ENCODE results near the gene ELMOD3.

DNA sequence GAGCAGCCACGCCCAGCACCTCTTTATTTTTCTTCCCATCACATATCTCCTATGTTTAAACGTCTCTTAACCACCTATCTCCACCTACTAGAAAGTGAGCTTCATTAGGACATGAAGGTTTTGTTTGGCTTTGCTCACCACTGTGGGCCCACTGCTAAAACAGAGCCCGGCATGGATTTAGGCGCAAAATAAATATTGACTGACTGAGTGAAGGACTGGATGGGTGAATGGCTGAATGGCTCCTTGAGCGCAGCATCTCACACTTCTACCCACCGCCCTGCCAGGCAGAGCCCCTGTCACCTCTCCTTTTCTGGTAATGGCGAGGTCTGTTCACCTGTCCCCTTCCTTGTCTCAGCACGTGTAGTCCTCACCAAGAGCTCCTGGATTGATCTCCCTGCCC lies 45.5 kb downstream of the ELMOD3 start:
- TF ChIP-seq, protein P1, sequence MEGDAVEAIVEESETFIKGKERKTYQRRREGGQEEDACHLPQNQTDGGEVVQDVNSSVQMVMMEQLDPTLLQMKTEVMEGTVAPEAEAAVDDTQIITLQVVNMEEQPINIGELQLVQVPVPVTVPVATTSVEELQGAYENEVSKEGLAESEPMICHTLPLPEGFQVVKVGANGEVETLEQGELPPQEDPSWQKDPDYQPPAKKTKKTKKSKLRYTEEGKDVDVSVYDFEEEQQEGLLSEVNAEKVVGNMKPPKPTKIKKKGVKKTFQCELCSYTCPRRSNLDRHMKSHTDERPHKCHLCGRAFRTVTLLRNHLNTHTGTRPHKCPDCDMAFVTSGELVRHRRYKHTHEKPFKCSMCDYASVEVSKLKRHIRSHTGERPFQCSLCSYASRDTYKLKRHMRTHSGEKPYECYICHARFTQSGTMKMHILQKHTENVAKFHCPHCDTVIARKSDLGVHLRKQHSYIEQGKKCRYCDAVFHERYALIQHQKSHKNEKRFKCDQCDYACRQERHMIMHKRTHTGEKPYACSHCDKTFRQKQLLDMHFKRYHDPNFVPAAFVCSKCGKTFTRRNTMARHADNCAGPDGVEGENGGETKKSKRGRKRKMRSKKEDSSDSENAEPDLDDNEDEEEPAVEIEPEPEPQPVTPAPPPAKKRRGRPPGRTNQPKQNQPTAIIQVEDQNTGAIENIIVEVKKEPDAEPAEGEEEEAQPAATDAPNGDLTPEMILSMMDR (conservative IDR thresholded peaks at IDR 0.05) = no peak
- no peak for TF ChIP-seq EZH2 (IDR thresholded peaks at IDR 0.05; ENCODE audit: low read depth)
